MM.1S (cell line): ENCODE data around the gene FNIP2.

Experiments used
- DNase-seq: peaks from one replicate; pipeline ENCODE4 v3.0.0-alpha.2; 2015
- H2AFZ ChIP-seq: fragments of 300-600 bp; sonication (generic); 2 replicates; pipeline ENCODE4 v1.6.0; 2016; ENCODE audit warnings: antibody characterized with exemption, low read length
- H3F3A ChIP-seq: fragments of 300-600 bp; sonication (generic); 2 replicates; pipeline ENCODE4 v1.6.1; 2016; ENCODE audit warnings: mild to moderate bottlenecking, antibody characterized with exemption, low read length, moderate library complexity, mixed read lengths; ENCODE audit not compliant: insufficient read depth
- H3K27ac ChIP-seq: fragments of 300-600 bp; sonication (generic); 2 replicates; pipeline ENCODE4 v1.5.1; 2016; ENCODE audit warnings: mild to moderate bottlenecking, low read length
- H3K27me3 ChIP-seq: fragments of 300-600 bp; sonication (generic); replicated peaks from 2 replicates; pipeline ENCODE4 v1.6.0; 2016; ENCODE audit warnings: low read length; ENCODE audit not compliant: insufficient read depth
- H3K36me3 ChIP-seq: fragments of 300-600 bp; sonication (generic); replicated peaks from 2 replicates; pipeline ENCODE4 v1.6.1; 2016; ENCODE audit warnings: mild to moderate bottlenecking, low read length, mixed read lengths; ENCODE audit not compliant: insufficient read depth
- H3K4me1 ChIP-seq: fragments of 300-600 bp; sonication (generic); 2 replicates; pipeline ENCODE4 v1.6.1; 2016; ENCODE audit warnings: low read length, mixed read lengths
- H3K4me2 ChIP-seq: fragments of 300-600 bp; sonication (generic); 2 replicates; pipeline ENCODE4 v1.6.0; 2016; ENCODE audit warnings: low read depth, low read length
- H3K4me3 ChIP-seq: fragments of 300-600 bp; sonication (generic); 2 replicates; pipeline ENCODE4 v1.5.1; 2016; ENCODE audit warnings: low read length, mixed read lengths
- H3K79me2 ChIP-seq: fragments of 300-600 bp; sonication (generic); 2 replicates; pipeline ENCODE4 v1.6.1; 2016; ENCODE audit warnings: mixed run types, low read length, mixed read lengths
- H3K9ac ChIP-seq: fragments of 300-600 bp; sonication (generic); 2 replicates; pipeline ENCODE4 v1.6.1; 2016; ENCODE audit warnings: low read length, mixed read lengths
- H3K9me2 ChIP-seq: fragments of 300-600 bp; sonication (generic); replicated peaks from 2 replicates; pipeline ENCODE4 v1.6.1; 2016; ENCODE audit warnings: mild to moderate bottlenecking, low read length, mixed read lengths; ENCODE audit not compliant: insufficient read depth
- H3K9me3 ChIP-seq: fragments of 300-600 bp; sonication (generic); replicated peaks from 2 replicates; pipeline ENCODE4 v1.6.1; 2016; ENCODE audit warnings: mild to moderate bottlenecking, low read length, mixed read lengths; ENCODE audit not compliant: insufficient read depth
- H4K20me1 ChIP-seq: fragments of 300-600 bp; sonication (generic); 2 replicates; pipeline ENCODE4 v1.6.1; 2016; ENCODE audit warnings: mild to moderate bottlenecking, low read length, moderate library complexity, mixed read lengths; ENCODE audit not compliant: insufficient read depth
- EZH2 ChIP-seq: fragments of 300-600 bp; sonication (generic); optimal IDR thresholded peaks from 2 replicates; pipeline ENCODE3; 2017; ENCODE audit warnings: low read depth, mild to moderate bottlenecking, antibody characterized with exemption, low read length, mixed read lengths
- EZH2phosphoT487 ChIP-seq: fragments of 300-600 bp; sonication (generic); IDR thresholded peaks from 2 replicates; pipeline ENCODE4 v1.6.1; 2018; ENCODE audit warnings: antibody characterized with exemption, low read length
- TF ChIP-seq, protein P1 (sequence below): fragments of 300-600 bp; sonication (generic); IDR thresholded peaks from 2 replicates; pipeline ENCODE4 v1.5.1; 2016; ENCODE audit warnings: antibody characterized with exemption, low read length, mixed read lengths

Gene FNIP2

DNA sequence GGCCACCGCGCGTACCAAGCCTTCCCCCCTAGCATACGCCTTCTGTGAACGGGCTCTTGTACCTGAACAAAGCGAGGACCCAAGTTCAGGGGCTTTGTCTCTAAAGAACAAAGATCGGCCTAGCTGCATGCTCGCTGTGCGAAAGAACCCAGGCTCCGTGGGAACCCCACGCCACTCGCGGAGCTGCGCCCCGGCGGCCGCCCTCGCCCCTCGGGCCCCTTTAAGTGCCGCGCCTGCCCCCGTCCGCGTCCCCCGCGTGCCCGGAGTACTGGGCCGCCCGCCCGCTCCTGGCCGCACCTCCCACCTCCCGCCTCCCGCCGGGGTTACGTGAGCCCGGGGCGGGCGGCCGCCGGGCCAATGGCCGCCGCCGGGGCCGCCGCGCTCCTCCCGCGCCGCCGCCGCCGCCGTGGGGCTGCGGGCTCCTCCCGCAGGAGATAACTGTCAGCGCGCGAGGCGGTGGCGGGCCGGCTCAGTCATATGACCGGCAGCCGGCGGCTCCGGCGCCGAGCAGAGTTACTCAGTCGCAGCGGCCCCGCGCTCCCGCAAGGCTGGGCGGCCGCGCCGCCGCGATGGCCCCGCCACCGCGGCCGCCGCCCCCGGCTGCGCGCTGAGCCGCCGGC, at the start of gene FNIP2:
Gene FNIP2, plus strand, starts transcription at position 472 of the 620 bp plus-strand sequence. CDS start 187 bp downstream, outside the sequence.
- TF ChIP-seq, protein P1, sequence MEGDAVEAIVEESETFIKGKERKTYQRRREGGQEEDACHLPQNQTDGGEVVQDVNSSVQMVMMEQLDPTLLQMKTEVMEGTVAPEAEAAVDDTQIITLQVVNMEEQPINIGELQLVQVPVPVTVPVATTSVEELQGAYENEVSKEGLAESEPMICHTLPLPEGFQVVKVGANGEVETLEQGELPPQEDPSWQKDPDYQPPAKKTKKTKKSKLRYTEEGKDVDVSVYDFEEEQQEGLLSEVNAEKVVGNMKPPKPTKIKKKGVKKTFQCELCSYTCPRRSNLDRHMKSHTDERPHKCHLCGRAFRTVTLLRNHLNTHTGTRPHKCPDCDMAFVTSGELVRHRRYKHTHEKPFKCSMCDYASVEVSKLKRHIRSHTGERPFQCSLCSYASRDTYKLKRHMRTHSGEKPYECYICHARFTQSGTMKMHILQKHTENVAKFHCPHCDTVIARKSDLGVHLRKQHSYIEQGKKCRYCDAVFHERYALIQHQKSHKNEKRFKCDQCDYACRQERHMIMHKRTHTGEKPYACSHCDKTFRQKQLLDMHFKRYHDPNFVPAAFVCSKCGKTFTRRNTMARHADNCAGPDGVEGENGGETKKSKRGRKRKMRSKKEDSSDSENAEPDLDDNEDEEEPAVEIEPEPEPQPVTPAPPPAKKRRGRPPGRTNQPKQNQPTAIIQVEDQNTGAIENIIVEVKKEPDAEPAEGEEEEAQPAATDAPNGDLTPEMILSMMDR: no peak
- no peak for TF ChIP-seq EZH2
- TF ChIP-seq EZH2phosphoT487: no peak
- Histone ChIP-seq H3K4me3 (peak within 1 kb of the TSS; percentile 77), H3K9ac (peak within 1 kb of the TSS; percentile 62), H3K79me2 (peaks cover 44% of the 10 kb centered on the region), H3K36me3 (no peaks in the 10 kb centered on the region), H3K4me2 (peak within 1 kb of the TSS; percentile 72), H3K27me3 (no peaks in the 10 kb centered on the region), H3K27ac (no peak within 1 kb of the TSS), H3F3A (peaks cover 8% of the 10 kb centered on the region; the same call in 1 of the 2 replicates), H2AFZ (peak within 1 kb of the TSS; percentile 71), H3K9me3 (no peaks in the 10 kb centered on the region), H3K4me1 (no peaks in the 10 kb centered on the region), H4K20me1 (no peaks in the 10 kb centered on the region), H3K9me2 (no peaks in the 10 kb centered on the region)
- peak; percentile 76 for DNase-seq

- Histone ChIP-seq H3K4me3 (peak overlapping the region; percentile 92; the same call in 1 of the 2 replicates), H3K9me2 (no peaks in the 10 kb centered on the region), H3K4me2 (peak overlapping the region; percentile 98; the same call in 1 of the 2 replicates), H3K9me3 (no peaks in the 10 kb centered on the region), H3K36me3 (peaks cover 17% of the 10 kb centered on the region; the same call in 1 of the 2 replicates), H4K20me1 (no peaks in the 10 kb centered on the region), H3K27me3 (no peaks in the 10 kb centered on the region), H3K79me2 (peaks cover 32% of the 10 kb centered on the region), H2AFZ (no peak overlapping the region), H3F3A (peaks cover 7% of the 10 kb centered on the region), H3K4me1 (peaks cover 7% of the 10 kb centered on the region), H3K27ac (no peak overlapping the region), H3K9ac (0 out of 2 replicates have a peak overlapping the region, but pooled peaks have one; percentile 88)
- no peak for DNase-seq
- TF ChIP-seq, protein P1: no peak
- TF ChIP-seq EZH2phosphoT487 (no peak), EZH2 (no peak)
Observed at GRCh38 chr4:158721680-158722079, 47.1 kb upstream of the FNIP2 start.

DNA sequence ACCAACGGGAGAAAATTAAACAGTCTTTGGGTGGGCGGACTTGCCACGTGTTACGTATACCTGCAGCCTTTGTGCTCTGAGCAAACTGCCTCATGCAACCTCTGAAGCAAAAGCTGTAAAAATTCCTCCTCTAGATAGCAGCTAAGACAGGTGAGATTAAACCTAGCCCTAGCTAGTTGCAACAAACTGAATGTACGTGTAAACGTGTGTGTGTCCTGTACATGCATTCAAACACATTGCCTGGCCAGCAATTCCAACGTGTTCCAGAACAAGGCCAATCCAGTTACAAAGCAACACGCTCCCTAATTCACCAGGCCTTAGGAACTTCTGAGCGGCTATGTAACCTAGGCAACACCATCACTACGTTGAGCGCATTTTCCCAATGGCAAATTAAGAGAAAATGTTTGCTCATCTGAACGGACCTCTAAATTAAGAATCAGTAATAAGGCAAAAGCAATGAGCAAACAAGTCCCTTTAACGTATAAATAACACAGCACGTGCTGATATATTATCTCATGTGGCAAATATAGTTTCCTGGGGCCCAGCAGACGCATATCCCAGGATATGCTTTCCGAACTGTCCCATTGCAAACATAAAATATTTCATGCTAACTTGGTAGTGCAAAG, 46.4 kb upstream of the FNIP2 start:
- H3K36me3 ChIP-seq: peaks cover 12% of the 10 kb centered on the region; the same call in 1 of the 2 replicates
- DNase-seq: peak; percentile 8

More for the DNA sequence above, 46.4 kb upstream of the FNIP2 start:
- H3K9ac ChIP-seq: peak overlapping the region; percentile 88
- peaks cover 7% of the 10 kb centered on the region for H3F3A ChIP-seq
- H3K4me1 ChIP-seq: peaks cover 7% of the 10 kb centered on the region
- peak overlapping the region; percentile 78; the same call in 1 of the 2 replicates for H3K27ac ChIP-seq
- TF ChIP-seq EZH2phosphoT487: no peak
- TF ChIP-seq, protein P1: no peak
- TF ChIP-seq EZH2: no peak
- H3K4me3 ChIP-seq: peak overlapping the region; percentile 92
- peaks cover 32% of the 10 kb centered on the region for H3K79me2 ChIP-seq
- H3K9me2 ChIP-seq: no peaks in the 10 kb centered on the region
- H3K4me2 ChIP-seq: peak overlapping the region; percentile 98
- H2AFZ ChIP-seq: peak overlapping the region; percentile 92
- no peaks in the 10 kb centered on the region for H3K9me3 ChIP-seq
- H3K27me3 ChIP-seq: no peaks in the 10 kb centered on the region
- H4K20me1 ChIP-seq: no peaks in the 10 kb centered on the region
